ENCODE measurements around the gene RXRA.

Gene RXRA

GRCh38 chr9:134388289-134388808 lies 62.1 kb downstream of the RXRA start:
- DNase-seq, result no peak

- no peak for DNase-seq
Measured at GRCh38 chr9:134388976-134389375, 62.7 kb downstream of the RXRA start.

- no peak for DNase-seq
Measured at GRCh38 chr9:134389642-134390041, 63.4 kb downstream of the RXRA start.

GRCh38 chr9:134390537-134390936 lies 64.3 kb downstream of the RXRA start:
- peak; percentile 54 to 61 for DNase-seq

GRCh38 chr9:134390947-134391318 lies 64.7 kb downstream of the RXRA start:
- no peak for DNase-seq

GRCh38 chr9:134391319-134392231 lies 65.3 kb downstream of the RXRA start:
- peak; percentile 45 to 57 for DNase-seq

- DNase-seq, result no peak
Measured at GRCh38 chr9:134392900-134393299, 66.6 kb downstream of the RXRA start.

GRCh38 chr9:134393582-134394280 lies 67.5 kb downstream of the RXRA start:
- DNase-seq, result no peak

GRCh38 chr9:134395002-134395517 lies 68.8 kb downstream of the RXRA start:
- DNase-seq, result no peak

GRCh38 chr9:134395737-134396257 lies 69.5 kb downstream of the RXRA start:
- DNase-seq, result no peak

- DNase-seq, result peak in 1 of 2 experiments; percentile 28
Measured at GRCh38 chr9:134396258-134396742, 70.0 kb downstream of the RXRA start.

- peak; percentile 43 to 48 for DNase-seq
Measured at GRCh38 chr9:134396825-134397224, 70.6 kb downstream of the RXRA start.

GRCh38 chr9:134398756-134399155 lies 72.5 kb downstream of the RXRA start:
- DNase-seq, result no peak

- DNase-seq, result no peak
Measured at GRCh38 chr9:134399435-134400056, 73.3 kb downstream of the RXRA start.

- DNase-seq, result no peak
Measured at GRCh38 chr9:134400283-134400682, 74.0 kb downstream of the RXRA start.

- no peak for DNase-seq
Measured at GRCh38 chr9:134401391-134401790, 75.1 kb downstream of the RXRA start.

GRCh38 chr9:134402182-134402581 lies 75.9 kb downstream of the RXRA start:
- DNase-seq, result no peak

- no peak for DNase-seq
Measured at GRCh38 chr9:134403292-134403681, 77.0 kb downstream of the RXRA start.

- no peak for DNase-seq
Measured at GRCh38 chr9:134403682-134404301, 77.5 kb downstream of the RXRA start.

GRCh38 chr9:134404376-134405358 lies 78.4 kb downstream of the RXRA start:
- DNase-seq, result no peak

GRCh38 chr9:134405527-134405926 lies 79.3 kb downstream of the RXRA start:
- no peak for DNase-seq

Data from activated CD4-positive, alpha-beta T cell treated with anti-CD3 and anti-CD28 coated beads, Interleukin-2, amount 50 U/mL, for 4 hours (primary cell).